C4-2B (cell line): ENCODE measurements around the gene TMEM11.

Experiments used
- H3K27ac ChIP-seq: fragments of 450-650 bp; 2 replicates; pipeline ENCODE4 v1.5.1; 2017
- ZFX ChIP-seq: fragments of 450-650 bp; IDR thresholded peaks from 2 replicates; pipeline ENCODE4 v1.6.1; 2017
- TF ChIP-seq, protein P1 (sequence below): fragments of 450-650 bp; conservative IDR thresholded peaks from 2 replicates; pipeline ENCODE4 v1.5.1; 2017; ENCODE audit warnings: mild to moderate bottlenecking

The TMEM11 gene

DNA sequence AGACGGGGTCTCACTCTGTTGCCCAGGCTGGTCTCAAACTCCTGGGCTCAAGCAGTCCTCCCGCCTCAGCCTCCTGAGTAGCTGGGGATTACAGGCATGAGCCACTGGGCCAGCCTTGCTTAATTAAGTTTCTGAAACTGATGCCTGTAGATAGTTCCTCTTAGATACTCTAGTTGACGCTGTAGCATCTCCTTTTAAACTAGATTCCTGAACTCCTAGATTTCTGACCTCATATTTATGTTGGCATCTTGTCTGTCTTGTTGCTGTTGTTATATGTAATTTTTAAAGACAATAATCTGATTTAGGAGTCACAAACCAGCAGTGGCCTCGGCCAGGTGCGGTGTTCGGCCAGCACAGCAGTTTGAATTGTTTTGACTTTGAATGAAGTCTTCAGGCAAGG is 49.7 kb downstream of the TMEM11 start:
- no peak overlapping the region for H3K27ac ChIP-seq

GRCh38 chr17:21163101-21163500 is 50.9 kb downstream of the TMEM11 start:
- no peak overlapping the region for H3K27ac ChIP-seq
- TF ChIP-seq, protein P1, sequence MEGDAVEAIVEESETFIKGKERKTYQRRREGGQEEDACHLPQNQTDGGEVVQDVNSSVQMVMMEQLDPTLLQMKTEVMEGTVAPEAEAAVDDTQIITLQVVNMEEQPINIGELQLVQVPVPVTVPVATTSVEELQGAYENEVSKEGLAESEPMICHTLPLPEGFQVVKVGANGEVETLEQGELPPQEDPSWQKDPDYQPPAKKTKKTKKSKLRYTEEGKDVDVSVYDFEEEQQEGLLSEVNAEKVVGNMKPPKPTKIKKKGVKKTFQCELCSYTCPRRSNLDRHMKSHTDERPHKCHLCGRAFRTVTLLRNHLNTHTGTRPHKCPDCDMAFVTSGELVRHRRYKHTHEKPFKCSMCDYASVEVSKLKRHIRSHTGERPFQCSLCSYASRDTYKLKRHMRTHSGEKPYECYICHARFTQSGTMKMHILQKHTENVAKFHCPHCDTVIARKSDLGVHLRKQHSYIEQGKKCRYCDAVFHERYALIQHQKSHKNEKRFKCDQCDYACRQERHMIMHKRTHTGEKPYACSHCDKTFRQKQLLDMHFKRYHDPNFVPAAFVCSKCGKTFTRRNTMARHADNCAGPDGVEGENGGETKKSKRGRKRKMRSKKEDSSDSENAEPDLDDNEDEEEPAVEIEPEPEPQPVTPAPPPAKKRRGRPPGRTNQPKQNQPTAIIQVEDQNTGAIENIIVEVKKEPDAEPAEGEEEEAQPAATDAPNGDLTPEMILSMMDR: no peak
- no peak for TF ChIP-seq ZFX

More for the DNA sequence above, 49.7 kb downstream of the TMEM11 start:
- no peak for TF ChIP-seq ZFX
- TF ChIP-seq, protein P1: no peak

DNA sequence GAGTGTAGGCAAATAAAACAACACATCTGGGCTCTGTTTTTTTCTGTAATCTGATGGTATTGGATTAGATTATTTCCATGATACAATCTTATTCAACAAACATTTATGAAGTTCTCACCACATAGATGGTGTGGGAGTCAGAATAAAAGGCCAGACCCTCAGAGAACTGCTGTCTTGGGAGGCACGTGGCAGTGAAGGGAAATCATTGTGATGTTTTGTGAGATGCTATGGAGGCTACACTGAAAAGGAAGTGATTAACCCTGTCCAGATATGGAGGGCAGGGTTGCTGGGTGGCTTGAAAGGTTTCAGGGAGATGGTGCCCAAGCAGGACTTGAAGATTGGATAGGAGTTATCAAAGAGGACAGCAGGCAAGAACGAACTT is 51.6 kb downstream of the TMEM11 start:
- TF ChIP-seq ZFX: no peak
- TF ChIP-seq, protein P1: no peak
- no peak overlapping the region for H3K27ac ChIP-seq

DNA sequence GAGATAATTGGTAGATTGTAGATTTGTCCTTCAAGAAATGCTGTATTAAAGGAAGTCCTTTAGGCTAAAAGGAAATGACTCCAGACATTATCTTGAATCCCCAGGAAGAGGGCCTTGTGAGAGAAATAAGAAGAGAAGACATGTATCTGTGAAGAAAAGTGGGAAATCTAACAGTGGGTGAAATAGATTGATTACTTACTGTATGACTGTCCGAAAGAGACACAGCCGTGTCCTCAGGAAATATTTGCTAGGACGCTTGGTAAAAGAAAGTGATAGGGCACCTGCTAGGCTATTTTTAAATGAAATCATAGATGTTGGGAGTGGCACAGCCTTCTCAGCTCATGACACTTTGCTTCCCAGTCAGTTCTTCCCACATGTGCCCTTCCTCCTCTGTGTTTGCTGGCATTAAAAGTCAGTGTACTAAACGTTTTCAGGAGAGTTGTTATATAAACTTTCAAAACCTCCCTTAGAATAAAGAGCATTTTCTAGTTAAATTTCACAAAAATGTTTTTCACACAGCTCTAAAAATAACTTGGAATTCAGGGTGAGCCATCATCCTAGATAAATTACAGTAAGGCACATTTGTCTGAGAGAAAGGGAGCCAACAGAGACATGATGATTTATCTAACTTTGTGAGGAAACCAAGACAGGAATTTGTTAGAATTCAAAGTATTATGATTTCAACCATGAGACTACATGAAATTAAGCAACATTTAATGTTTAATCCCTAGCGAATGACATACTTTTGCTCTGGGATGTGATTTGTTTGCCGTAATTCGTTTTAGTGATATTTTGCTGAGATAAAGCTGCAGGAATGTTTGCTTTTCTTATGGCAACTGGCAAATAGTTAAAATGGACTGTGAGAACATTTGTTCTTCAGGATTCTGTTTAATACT is 52.2 kb downstream of the TMEM11 start:
- TF ChIP-seq, protein P1: no peak
- no peak for TF ChIP-seq ZFX

DNA sequence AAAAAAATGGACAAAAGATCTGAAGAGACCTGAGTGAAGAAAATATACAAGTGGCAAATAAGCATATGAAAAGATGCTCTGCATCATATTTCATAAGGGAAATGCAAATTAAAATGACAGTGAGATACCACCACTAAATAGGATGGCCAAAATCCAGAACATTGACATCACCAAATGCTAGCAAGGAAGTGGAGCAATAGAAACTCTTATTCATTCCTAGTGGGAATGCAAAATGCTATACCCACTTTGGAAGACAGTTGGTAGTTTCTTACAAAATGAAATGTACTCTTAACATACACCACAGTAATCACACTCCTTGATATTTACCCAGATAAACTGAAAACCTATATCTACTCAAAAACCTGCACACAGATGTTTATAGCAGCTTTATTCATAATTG is 53.6 kb downstream of the TMEM11 start:
- no peak for TF ChIP-seq ZFX
- TF ChIP-seq, protein P1: no peak
- no peak overlapping the region for H3K27ac ChIP-seq

More for the DNA sequence above, 52.2 kb downstream of the TMEM11 start:
- H3K27ac ChIP-seq: no peak overlapping the region

DNA sequence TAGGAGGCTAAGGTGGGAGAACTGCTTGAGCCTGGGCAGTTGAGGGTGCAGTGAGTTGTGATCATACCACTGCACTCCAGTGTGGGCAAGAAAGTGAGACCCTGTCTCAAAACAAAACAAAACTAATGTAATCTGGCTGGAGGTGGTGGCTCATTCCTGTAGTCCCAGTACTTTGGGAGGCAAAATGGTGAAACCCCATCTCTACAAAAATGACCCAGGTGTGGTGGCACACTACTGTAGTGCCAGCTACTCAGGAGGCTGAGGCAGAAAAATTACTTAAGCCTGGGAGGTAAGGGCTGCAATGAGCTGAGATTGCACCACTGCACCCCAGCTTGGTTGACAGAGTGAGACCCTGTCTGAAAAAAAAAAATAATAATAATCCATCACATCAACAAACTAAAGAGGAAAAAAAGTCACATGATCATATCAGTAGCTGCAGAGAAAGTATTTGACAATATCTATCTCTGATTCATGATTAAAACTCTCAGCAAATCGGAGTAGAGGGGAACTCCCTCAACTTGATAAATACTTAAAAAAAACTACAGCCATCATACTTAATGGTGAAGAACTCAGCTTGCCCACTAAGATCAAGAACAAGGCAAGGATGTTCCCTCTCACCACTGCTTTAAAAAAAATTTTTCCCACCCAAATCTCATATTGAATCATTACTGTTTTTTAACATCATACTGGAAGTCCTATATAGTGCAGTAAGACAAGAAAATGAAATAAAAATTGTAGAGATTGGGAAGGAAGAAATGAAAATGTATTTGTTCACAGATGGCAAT is 56.2 kb downstream of the TMEM11 start:
- H3K27ac ChIP-seq: no peak overlapping the region
- TF ChIP-seq, protein P1: no peak
- no peak for TF ChIP-seq ZFX

DNA sequence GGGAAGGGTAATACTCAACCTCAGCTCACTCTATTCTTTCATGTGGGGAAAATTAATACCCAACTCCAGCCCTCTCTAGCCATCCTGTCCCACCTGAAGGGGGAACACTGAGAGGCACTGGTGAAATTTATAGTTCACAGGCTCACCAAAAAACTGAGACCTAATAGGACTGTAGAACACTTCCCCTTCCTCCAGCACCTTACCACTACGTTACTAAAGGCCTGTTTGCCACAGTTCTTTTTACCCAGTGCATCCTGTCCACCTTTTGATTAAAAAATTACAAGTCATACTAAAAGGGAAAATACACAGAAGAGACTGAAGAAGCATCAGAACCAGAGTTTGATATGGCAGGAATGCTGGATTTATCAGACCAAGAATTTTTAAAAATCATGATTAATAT is 61.2 kb downstream of the TMEM11 start:
- no peak for TF ChIP-seq ZFX
- TF ChIP-seq, protein P1: no peak
- no peak overlapping the region for H3K27ac ChIP-seq
